HepG2 (cell line): Measurements from ENCODE around the gene JSRP1. TPM values are rescaled to one million over a fixed set of nuclear protein-coding genes. Genes with fewer than 3 reads are reported as not detected.
A peak's percentile ranks its signal among the peaks of the same experiment; 100 is the strongest.

ENCODE experiments used
- ATAC-seq: fragments of 200-7000 bp; cut with Tn5 transposase; 3 replicates; pipeline ENCODE4 v1.9.1; 2020; ENCODE audit warnings: mild to moderate bottlenecking, moderate library complexity
- BruUV-seq: library from RNA; stranded (reverse); fragments of 400-500 nt; replicated peaks from 2 replicates; lab custom pipeline; 2021; lab: Mats Ljungman, UMichigan
- CTCF ChIA-PET: fragments of 300-600 bp; formaldehyde crosslinking; extraction: SDS; loops from one replicate; lab custom pipeline; 2021; ENCODE audit warnings: low total read pairs, inconsistent platforms, low intra/inter-chr PET ratio; lab: Yijun Ruan, JAX
- POLR2A ChIA-PET: fragments of 350-600 bp; sonication (Branson Sonifier 250); formaldehyde crosslinking; loops from one replicate; lab custom pipeline; 2020; ENCODE audit warnings: antibody characterized with exemption, inconsistent platforms; lab: Yijun Ruan, JAX
- DNase-seq: peaks from one replicate; pipeline ENCODE4 v3.0.0-alpha.2; 2015; ENCODE audit warnings: low spot score
- FAIRE-seq: peaks from 3 replicates; lab custom pipeline; 2011; peaks lifted over from hg19 to GRCh38; lab: Jason Lieb, UNC
- H2AFZ ChIP-seq: one replicate; pipeline ENCODE4 v1.6.1; 2011; ENCODE audit warnings: low read length, inconsistent platforms
- H3K27ac ChIP-seq: fragments of 300-600 bp; 3 replicates; pipeline ENCODE4 v1.8.0; 2011; ENCODE audit warnings: mixed run types, mild to moderate bottlenecking, mixed read lengths, low read length, inconsistent platforms; ENCODE audit not compliant: insufficient read depth; ENCODE audit errors: extremely low read length
- H3K27me3 ChIP-seq, 2 experiments: fragments of 200-600 bp in 1 of 2; 2 replicates in 1 of 2; 3 replicates in 1 of 2; pipeline versions ENCODE4 v1.6.0 to v1.8.0; 2011; ENCODE audit warnings: low read length in 2 of 2, mild to moderate bottlenecking in 2 of 2, moderate library complexity in 2 of 2, inconsistent platforms in 1 of 2; ENCODE audit not compliant: insufficient read depth in 2 of 2, control insufficient read depth in 1 of 2
- H3K36me3 ChIP-seq, 2 experiments: fragments of 200-600 bp in 1 of 2; replicated peaks in 1 of 2; 2 replicates in 1 of 2; 3 replicates in 1 of 2; pipeline versions ENCODE4 v1.5.1 to v1.8.0; 2011; ENCODE audit warnings: low read length in 2 of 2, inconsistent platforms in 1 of 2; ENCODE audit not compliant: insufficient read depth in 2 of 2, control insufficient read depth in 1 of 2
- H3K4me1 ChIP-seq: 2 replicates; pipeline ENCODE4 v1.5.1; 2012; ENCODE audit warnings: low read length, inconsistent platforms; ENCODE audit not compliant: insufficient read depth
- H3K4me2 ChIP-seq: 2 replicates; pipeline ENCODE4 v1.6.0; 2011; ENCODE audit warnings: low read depth, low read length, inconsistent platforms
- H3K4me3 ChIP-seq, 3 experiments: fragments of 200-600 bp in 1 of 3; sonication (generic), shearing (Covaris generic) in 1 of 3; replicated peaks in 1 of 3; 2 replicates each; pipeline ENCODE4 v1.5.1; 2011 to 2016; ENCODE audit warnings: low read length in 3 of 3, inconsistent platforms in 2 of 3, low read depth in 2 of 3, mild to moderate bottlenecking in 2 of 3, control low read depth in 1 of 3, mixed read lengths in 1 of 3; ENCODE audit not compliant: insufficient read depth in 1 of 3
- H3K79me2 ChIP-seq: one replicate; pipeline ENCODE4 v1.6.1; 2011; ENCODE audit warnings: low read length, inconsistent platforms; ENCODE audit not compliant: insufficient read depth
- H3K9ac ChIP-seq: 2 replicates; pipeline ENCODE4 v1.6.0; 2011; ENCODE audit warnings: mild to moderate bottlenecking, low read depth, low read length, inconsistent platforms; ENCODE audit not compliant: insufficient read depth
- H3K9me3 ChIP-seq: 2 replicates; pipeline ENCODE4 v1.5.1; 2012; ENCODE audit warnings: mild to moderate bottlenecking, low read length
- H4K20me1 ChIP-seq: 2 replicates; pipeline ENCODE4 v1.6.0; 2011; ENCODE audit warnings: inconsistent platforms, mild to moderate bottlenecking, low read length, moderate library complexity; ENCODE audit not compliant: insufficient read depth
- AGO1 ChIP-seq: fragments of 200-400 bp; formaldehyde crosslinking; IDR thresholded peaks from 2 replicates; pipeline ENCODE4 v1.6.1; 2017; ENCODE audit warnings: mild to moderate bottlenecking, low read depth, low read length, moderate library complexity; ENCODE audit not compliant: poor library complexity, severe bottlenecking
- CBX5 ChIP-seq: sonication (generic); formaldehyde crosslinking; IDR thresholded peaks from 2 replicates; pipeline ENCODE4 v1.4.0; 2020; ENCODE audit warnings: missing genetic modification reagents, borderline replicate concordance
- CC2D1A ChIP-seq: sonication (generic); formaldehyde crosslinking; IDR thresholded peaks from 2 replicates; pipeline ENCODE4 v1.8.1; 2023; ENCODE audit warnings: mild to moderate bottlenecking, missing genetic modification reagents
- DRAP1 ChIP-seq: IDR thresholded peaks from 2 replicates; pipeline ENCODE4 v1.6.1; 2016; ENCODE audit warnings: missing genetic modification reagents, missing compliant biosample characterization
- FOXP1 ChIP-seq, 2 experiments: fragments of 450-650 bp in 1 of 2; IDR thresholded peaks; 2 replicates each; pipeline ENCODE4 v1.6.1; 2017 to 2018; ENCODE audit warnings: antibody characterized with exemption in 1 of 2
- MAFG ChIP-seq: sonication (generic); formaldehyde crosslinking; IDR thresholded peaks from 2 replicates; pipeline ENCODE4 v1.5.1; 2020; ENCODE audit warnings: mild to moderate bottlenecking, missing genetic modification reagents
- NFKBIZ ChIP-seq: IDR thresholded peaks from 2 replicates; pipeline ENCODE4 v1.6.1; 2018; ENCODE audit warnings: missing genetic modification reagents, missing compliant biosample characterization
- NONO ChIP-seq, 2 experiments: fragments of 450-650 bp in 1 of 2; sonication (generic) in 1 of 2; formaldehyde crosslinking in 1 of 2; IDR thresholded peaks in 1 of 2; conservative IDR thresholded peaks in 1 of 2; 2 replicates each; pipeline versions ENCODE4 v1.6.1 to v1.8.0; 2017 to 2022; ENCODE audit warnings: mild to moderate bottlenecking in 1 of 2, missing genetic modification reagents in 1 of 2, moderate library complexity in 1 of 2
- NPAS2 ChIP-seq: sonication (generic); formaldehyde crosslinking; IDR thresholded peaks from 2 replicates; pipeline ENCODE4 v1.8.0; 2022; ENCODE audit warnings: mild to moderate bottlenecking, missing genetic modification reagents, borderline replicate concordance
- PCBP1 ChIP-seq: fragments of 200-400 bp; formaldehyde crosslinking; IDR thresholded peaks from 2 replicates; pipeline ENCODE4 v1.6.1; 2017; ENCODE audit warnings: mild to moderate bottlenecking, low read depth, low read length, borderline replicate concordance
- RARG ChIP-seq: sonication (generic); formaldehyde crosslinking; IDR thresholded peaks from 2 replicates; pipeline ENCODE4 v1.4.0; 2020; ENCODE audit warnings: low read depth, mild to moderate bottlenecking, missing genetic modification reagents
- RFX1 ChIP-seq: fragments of 450-650 bp; IDR thresholded peaks from 2 replicates; pipeline ENCODE4 v1.6.1; 2017
- ZBTB10 ChIP-seq: sonication (generic); formaldehyde crosslinking; IDR thresholded peaks from 2 replicates; pipeline ENCODE4 v1.4.0; 2020; ENCODE audit warnings: missing genetic modification reagents, borderline replicate concordance
- ZNF101 ChIP-seq: sonication (generic); formaldehyde crosslinking; IDR thresholded peaks from 2 replicates; pipeline ENCODE4 v1.4.0; 2020; ENCODE audit warnings: mild to moderate bottlenecking, low read depth, missing genetic modification reagents, borderline replicate concordance
- ZNF18 ChIP-seq: sonication (generic); formaldehyde crosslinking; IDR thresholded peaks from 2 replicates; pipeline ENCODE4 v1.8.0; 2022; ENCODE audit warnings: mild to moderate bottlenecking, missing genetic modification reagents; ENCODE audit not compliant: insufficient replicate concordance
- ZNF33A ChIP-seq: sonication (generic); formaldehyde crosslinking; IDR thresholded peaks from 2 replicates; pipeline ENCODE4 v1.5.1; 2020; ENCODE audit warnings: missing genetic modification reagents, mild to moderate bottlenecking, moderate library complexity, borderline replicate concordance
- ZNF563 ChIP-seq: sonication (generic); formaldehyde crosslinking; IDR thresholded peaks from 2 replicates; pipeline ENCODE4 v1.8.0; 2022; ENCODE audit warnings: mild to moderate bottlenecking, moderate library complexity, missing genetic modification reagents
- ZNF619 ChIP-seq: sonication (generic); formaldehyde crosslinking; IDR thresholded peaks from 2 replicates; pipeline ENCODE4 v1.4.0; 2020; ENCODE audit warnings: mild to moderate bottlenecking, missing genetic modification reagents
- ZNF790 ChIP-seq: sonication (generic); formaldehyde crosslinking; IDR thresholded peaks from 2 replicates; pipeline ENCODE4 v1.8.0; 2022; ENCODE audit warnings: missing genetic modification reagents, mild to moderate bottlenecking, borderline replicate concordance
- ZNF816 ChIP-seq: sonication (generic); formaldehyde crosslinking; IDR thresholded peaks from 2 replicates; pipeline ENCODE4 v1.8.0; 2022; ENCODE audit warnings: missing genetic modification reagents, mild to moderate bottlenecking, borderline replicate concordance
- WGBS: methylation state at CpG from one replicate; pipeline ENCODE4 v1.1.6; 2017; ENCODE audit warnings: low lambda C conversion rate; 5-methylcytosine and 5-hydroxymethylcytosine counted together
- in situ Hi-C: cut with HindIII; loops from 2 replicates; pipeline ENCODE4 v1.10.0; 2017; ENCODE audit warnings: low pct_unique_long_range_greater_than_20kb; ENCODE audit not compliant: extremely low pct_ligation_motif_present
- intact Hi-C: fragments of 100-400 bp; cut with micrococcal nuclease; formaldehyde crosslinking; loops from one replicate; pipeline ENCODE4 v1.10.0; 2022; ENCODE audit not compliant: unreplicated experiment
- polyA plus RNA-seq, 8 experiments: library from polyadenylated mRNA; depleted of rRNA in 3 of 8; stranded (reverse) in 7 of 8; unstranded in 1 of 8; fragments of >200 nt; fragmentation: Illumina TruSeq in 4 of 8; extraction: Trizol in 4 of 8; gene quantifications; 2 replicates each; pipeline versions ENCODE4 v1.2.1 to v1.2.3, GENCODE V29; 2011 to 2016; ENCODE audit warnings: low read depth in 4 of 8, missing spikeins in 1 of 8, mixed read lengths in 1 of 8; ENCODE audit not compliant: insufficient read depth in 1 of 8
- total RNA-seq, 5 experiments: library from RNA; depleted of rRNA; stranded (reverse); fragments of >200 nt; fragmentation: Illumina TruSeq; extraction: Trizol; gene quantifications; 2 replicates each; pipeline ENCODE4 v1.2.3, GENCODE V29; 2016; ENCODE audit warnings: low read depth in 1 of 5

The JSRP1 gene
- total and polyA plus RNA-seq, 2 of the 13 experiments (the other 11 are each of a cell fraction or from before 2014, with no cell fraction given): 0.16 to 0.38 TPM

GRCh38 chr19:2268861-2269243 is 12.6 kb upstream of the JSRP1 start:
- ATAC-seq (no peak), DNase-seq (no peak), FAIRE-seq (no peak)
- Histone ChIP-seq H2AFZ (no peak overlapping the region), H3K4me3 (peak overlapping the region; percentile 85 to 99 (median 96)), H3K9ac (peak overlapping the region; percentile 78), H3K27ac (peak overlapping the region; percentile 57), H4K20me1 (peaks cover 42% of the 10 kb centered on the region), H3K4me1 (peaks cover 66% of the 10 kb centered on the region), H3K36me3 (peaks cover 3 to 17% of the 10 kb centered on the region in 2 experiments; a peak in 4 of 5 replicates), H3K27me3 (no peaks in the 10 kb centered on the region; a peak in 1 of 5 replicates), H3K9me3 (no peaks in the 10 kb centered on the region), H3K79me2 (peaks cover 32% of the 10 kb centered on the region), H3K4me2 (peak overlapping the region; percentile 99)
- under 1% methylated on average over 10 of the region's 19 CpGs for WGBS
- intact Hi-C loops (no loop called here), in situ Hi-C loops (no loop called here)
- CTCF ChIA-PET: no interaction called here
- BruUV-seq: no TSS peak
- POLR2A ChIA-PET: interaction anchor here (1.8 to 2.8 kb wide), 2 partner anchors 15 to 34 kb away, joined by 8 to 9 read pairs; no protein-coding TSS in a partner anchor
- TF ChIP-seq MAFG (CRISPR knock-in tag): no peak
- TF ChIP-seq ZNF619 (CRISPR knock-in tag): no peak
- no peak for TF ChIP-seq RARG (CRISPR knock-in tag)
- TF ChIP-seq AGO1: no peak
- TF ChIP-seq ZNF101 (CRISPR knock-in tag): no peak
- no peak for TF ChIP-seq PCBP1
- TF ChIP-seq CBX5: no peak
- TF ChIP-seq NONO (IDR thresholded peaks at IDR 0.05): no peak
- TF ChIP-seq NONO (CRISPR knock-in tag; conservative IDR thresholded peaks at IDR 0.05): no peak
- TF ChIP-seq ZNF790: 0 out of 2 replicates have a peak, but pooled peaks have one; percentile 2
- TF ChIP-seq ZBTB10 (CRISPR knock-in tag): 0 out of 2 replicates have a peak, but pooled peaks have one; percentile 14
- no peak; the same call in 1 of the 2 replicates for TF ChIP-seq ZNF816
- TF ChIP-seq ZNF563 (CRISPR knock-in tag): no peak
- TF ChIP-seq ZNF33A (CRISPR knock-in tag): no peak
- TF ChIP-seq NFKBIZ (CRISPR knock-in tag): no peak
- peak; percentile 45 for TF ChIP-seq ZNF18 (CRISPR knock-in tag)
- no peak for TF ChIP-seq RFX1
- no peak for TF ChIP-seq NPAS2 (CRISPR knock-in tag)
- TF ChIP-seq CC2D1A: no peak
- TF ChIP-seq FOXP1 (IDR thresholded peaks at IDR 0.05): no peak
- TF ChIP-seq FOXP1 (CRISPR knock-in tag; IDR thresholded peaks at IDR 0.05): no peak
- TF ChIP-seq DRAP1 (CRISPR knock-in tag): no peak
